ENCODE results near the gene PRRT2.

- TF ChIP-seq POLR2AphosphoS5 (IDR thresholded peaks at IDR 0.05; ENCODE audit: low read depth, low read length) (no peak), POLR2A (IDR thresholded peaks at IDR 0.05; ENCODE audit: low read depth, low read length) (no peak), TAF1 (IDR thresholded peaks at IDR 0.05; ENCODE audit: low read depth, low read length) (no peak), SPI1 (IDR thresholded peaks at IDR 0.05; ENCODE audit: low read depth, low read length) (no peak), PAX5 (IDR thresholded peaks at IDR 0.05; ENCODE audit: insufficient read depth, low read length, severe bottlenecking) (no peak)
These were observed 1.9 kb downstream of the PRRT2 start for GRCh38 chr16:29813644-29814562.
